HG02642 (cell line): ENCODE measurements around the gene SNRNP27.

Experiments used
- ATAC-seq: cut with Tn5 transposase; IDR thresholded peaks from one replicate; pipeline ENCODE4 v1.9.1; 2021; ENCODE audit warnings: mild to moderate bottlenecking; ENCODE audit not compliant: unreplicated experiment, poor library complexity

The SNRNP27 gene

GRCh38 chr2:69914950-69915945 is 21.5 kb downstream of the SNRNP27 start, which contains the start of gene MXD1:
TSS of gene MXD1 (plus strand) at chr2:69915109. CDS start at chr2:69915331, 222 bp downstream.
- ATAC-seq, result peak; percentile 9

- no peak for ATAC-seq
These were observed 22.4 kb downstream of the SNRNP27 start for GRCh38 chr2:69916106-69916505.

DNA sequence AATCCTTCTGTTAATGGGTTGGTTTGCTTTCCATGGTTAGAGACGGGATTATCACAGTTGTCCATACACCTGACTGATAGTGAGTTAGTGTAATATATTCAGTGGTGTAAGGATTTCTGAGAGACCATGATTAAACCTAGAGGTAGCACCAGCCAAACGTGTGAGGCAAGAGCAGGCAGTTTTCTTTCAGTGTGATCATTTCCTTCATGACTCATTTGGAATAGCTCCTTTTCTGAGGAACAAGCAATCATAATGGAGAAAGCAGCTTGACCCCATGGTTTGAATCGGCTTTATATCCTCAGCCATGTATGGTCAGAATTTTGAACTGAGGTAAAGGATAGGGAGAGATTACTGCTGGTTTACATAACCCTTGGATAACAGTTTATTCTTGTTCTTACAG is 24.1 kb downstream of the SNRNP27 start:
- no peak for ATAC-seq

- no peak for ATAC-seq
These were observed 24.6 kb downstream of the SNRNP27 start for GRCh38 chr2:69918401-69918800.

DNA sequence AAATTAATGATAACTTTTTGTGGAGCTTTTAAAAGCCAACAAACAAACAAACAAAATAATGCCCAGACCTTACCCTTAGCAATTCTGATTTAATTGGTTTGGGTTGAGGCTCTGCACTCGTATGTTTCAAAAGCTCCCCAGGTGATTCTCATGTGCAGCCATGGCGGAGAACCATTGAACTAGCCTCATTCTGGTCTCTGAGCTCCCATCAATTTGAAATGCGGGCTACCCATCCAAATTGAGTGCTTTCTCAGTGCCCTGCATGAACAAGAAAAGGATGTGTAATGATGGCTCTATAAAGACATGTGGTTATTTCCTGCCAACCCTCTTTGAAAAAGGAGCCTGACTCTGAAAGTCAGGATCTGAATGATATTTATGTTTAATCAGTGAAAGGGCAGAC is 29.4 kb downstream of the SNRNP27 start:
- no peak for ATAC-seq

DNA sequence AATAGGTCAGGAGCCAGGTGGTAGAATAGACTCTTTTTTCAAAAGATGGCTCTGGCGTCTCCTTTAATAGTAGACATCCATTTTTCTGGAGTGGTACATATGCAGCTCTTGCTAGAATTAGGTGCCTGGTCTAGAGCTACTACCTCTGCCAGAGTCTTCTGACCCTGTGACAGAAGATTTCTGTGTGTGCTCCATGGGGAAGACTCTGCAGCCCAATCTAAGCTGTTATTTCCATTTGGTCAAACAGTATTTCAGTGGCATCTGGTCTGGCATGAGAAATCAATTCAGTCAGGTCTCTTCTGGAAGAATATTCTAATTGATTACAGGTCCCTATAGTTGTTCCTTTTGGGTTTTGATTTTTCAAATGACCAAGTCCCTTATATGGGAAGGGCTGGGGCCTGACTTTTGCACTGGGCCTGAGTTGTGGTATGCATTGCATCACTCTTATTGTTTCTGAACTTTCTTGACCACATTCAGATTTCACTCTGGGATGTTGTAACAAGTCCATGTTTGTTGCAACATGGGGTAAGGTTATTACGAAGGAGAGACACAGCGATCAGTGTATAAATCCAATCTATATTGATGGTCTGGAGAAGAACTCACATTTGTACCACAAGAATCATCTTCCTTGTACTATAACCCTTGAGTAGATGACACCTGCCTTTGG is 33.2 kb downstream of the SNRNP27 start:
- ATAC-seq, result no peak

DNA sequence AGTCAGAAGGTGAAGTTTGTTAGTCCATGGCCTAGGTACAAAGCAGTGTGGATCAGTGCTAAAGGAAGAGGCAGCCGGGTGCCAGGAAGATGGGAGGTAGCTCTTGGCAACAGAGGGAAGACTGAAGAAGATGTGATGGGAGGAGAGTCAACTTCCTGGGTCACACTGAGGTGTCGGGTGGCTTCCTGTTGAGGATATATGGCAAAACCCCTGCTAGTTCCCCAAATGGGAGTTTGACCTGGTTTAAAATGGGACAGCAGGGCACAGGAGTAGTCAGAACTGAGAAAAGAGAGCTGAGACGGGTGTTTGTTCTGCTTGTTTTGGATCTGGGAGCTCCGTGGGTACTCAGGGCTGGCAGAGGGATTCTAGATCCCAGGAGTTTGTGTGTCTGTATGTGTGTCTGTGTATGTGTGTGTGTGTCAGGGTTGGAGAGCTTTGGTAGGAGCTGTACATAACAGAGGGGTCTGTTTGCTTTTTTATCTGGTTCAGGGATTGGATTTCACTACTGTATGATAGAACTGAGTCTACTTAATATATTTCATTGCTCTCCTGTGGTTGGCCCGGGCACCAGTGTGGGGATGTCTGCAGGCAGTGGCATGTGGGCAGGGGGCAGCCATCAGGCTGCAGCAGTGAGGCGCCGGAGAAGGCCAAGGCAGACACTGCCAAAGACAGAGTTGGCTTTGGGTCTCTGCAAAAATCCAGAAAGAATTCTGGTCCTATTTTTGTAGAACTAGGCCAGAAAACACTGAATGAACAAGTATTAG is 38.3 kb downstream of the SNRNP27 start:
- ATAC-seq, result no peak

DNA sequence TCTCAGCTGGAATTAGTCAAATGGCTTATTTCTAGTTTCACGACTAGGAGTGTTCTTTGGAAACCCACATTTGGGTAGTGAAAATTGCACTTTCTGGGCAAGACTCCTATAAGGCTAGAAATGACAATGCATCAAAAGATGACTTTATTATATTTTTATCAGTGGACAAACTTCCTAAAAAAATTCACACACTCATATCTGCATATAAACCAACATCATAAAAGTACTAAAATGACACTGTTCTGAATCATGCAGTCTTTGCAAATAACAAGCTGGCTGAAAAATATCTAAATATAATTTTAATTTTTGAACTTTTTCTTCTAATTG is 38.8 kb downstream of the SNRNP27 start:
- no peak for ATAC-seq

DNA sequence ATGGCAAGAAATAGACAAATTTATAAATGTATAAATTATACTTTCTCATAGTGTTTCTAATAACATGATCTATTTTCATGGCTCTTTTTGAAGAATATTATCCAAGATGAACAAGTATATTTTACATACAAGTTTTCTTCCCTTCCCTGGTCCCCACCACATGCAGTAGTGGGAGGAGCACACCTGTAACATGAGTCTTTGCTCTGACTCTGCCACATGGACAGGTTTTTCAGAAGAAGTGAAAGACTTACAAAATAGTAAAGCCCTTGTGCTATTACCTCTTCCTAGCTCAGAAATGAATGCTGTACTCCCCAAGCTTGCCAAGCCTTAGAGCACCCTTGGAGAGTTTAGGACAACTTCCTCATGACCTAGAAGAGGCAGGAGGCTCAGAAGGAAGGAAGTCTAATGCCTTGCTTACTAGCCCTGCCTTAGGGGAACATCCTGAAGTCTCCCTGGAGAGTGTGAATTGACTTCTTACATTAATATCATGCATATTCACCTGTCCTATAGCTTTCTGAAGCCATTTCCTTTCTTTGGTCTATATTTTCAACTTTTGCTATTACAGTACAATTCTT is 39.6 kb downstream of the SNRNP27 start:
- ATAC-seq, result no peak

DNA sequence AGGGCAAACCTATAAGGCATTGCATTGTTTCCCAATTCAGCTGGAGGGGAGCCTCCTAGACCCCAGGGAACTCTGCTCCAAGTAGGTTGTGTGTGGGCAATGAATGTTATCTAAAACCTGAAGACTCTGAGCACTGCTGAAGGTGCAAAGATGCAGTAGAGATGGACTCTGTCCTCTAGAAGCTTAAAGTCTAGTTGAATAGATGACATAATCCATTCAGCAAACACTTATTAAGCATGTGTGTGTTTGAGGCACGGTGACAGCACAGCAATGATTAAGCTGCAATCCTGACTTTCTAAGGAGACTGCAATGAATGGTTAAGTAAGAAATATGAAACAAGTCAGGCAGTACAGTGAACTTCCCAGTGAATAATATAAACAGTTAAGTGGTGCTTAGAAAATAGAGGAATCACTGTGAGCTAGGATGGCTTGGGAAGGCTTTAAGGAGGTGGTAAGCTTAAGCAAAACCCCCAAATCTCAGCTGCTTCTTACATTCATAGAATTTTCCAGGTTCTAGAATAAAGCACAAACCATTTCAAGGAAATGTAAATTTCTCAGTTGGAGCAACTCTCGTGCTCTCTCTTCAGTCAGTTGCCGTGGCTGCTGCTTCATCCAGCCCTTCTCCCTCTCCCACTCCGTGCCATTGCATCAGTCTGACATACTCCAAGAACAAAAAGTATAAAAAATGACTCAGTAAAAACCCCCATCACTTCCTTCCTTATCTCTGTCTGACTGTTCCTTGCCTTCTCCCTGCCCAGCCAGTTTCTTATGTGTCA is 40.3 kb downstream of the SNRNP27 start:
- no peak for ATAC-seq

DNA sequence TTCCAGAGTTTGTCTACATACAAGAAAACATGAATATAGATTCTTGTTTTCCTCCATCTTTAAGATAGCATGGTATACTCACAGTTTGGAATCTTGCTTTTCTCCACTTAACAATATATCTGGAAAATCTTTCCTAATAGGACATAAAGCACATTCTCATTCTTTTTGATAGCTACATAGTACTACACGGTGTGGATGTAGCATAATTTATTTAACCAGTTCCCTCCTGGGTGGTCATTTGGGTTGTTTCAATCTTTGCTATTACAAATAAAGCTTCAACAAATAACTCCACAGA is 40.8 kb downstream of the SNRNP27 start:
- no peak for ATAC-seq

GRCh38 chr2:69935011-69935410 is 41.3 kb downstream of the SNRNP27 start:
- ATAC-seq, result no peak

- no peak for ATAC-seq
These were observed 43.1 kb downstream of the SNRNP27 start for GRCh38 chr2:69936906-69937305.

- no peak for ATAC-seq
These were observed 44.2 kb downstream of the SNRNP27 start for GRCh38 chr2:69937968-69938367.

GRCh38 chr2:69939722-69940121 is 46.0 kb downstream of the SNRNP27 start:
- no peak for ATAC-seq

GRCh38 chr2:69940691-69941090 is 46.9 kb downstream of the SNRNP27 start:
- ATAC-seq, result no peak

DNA sequence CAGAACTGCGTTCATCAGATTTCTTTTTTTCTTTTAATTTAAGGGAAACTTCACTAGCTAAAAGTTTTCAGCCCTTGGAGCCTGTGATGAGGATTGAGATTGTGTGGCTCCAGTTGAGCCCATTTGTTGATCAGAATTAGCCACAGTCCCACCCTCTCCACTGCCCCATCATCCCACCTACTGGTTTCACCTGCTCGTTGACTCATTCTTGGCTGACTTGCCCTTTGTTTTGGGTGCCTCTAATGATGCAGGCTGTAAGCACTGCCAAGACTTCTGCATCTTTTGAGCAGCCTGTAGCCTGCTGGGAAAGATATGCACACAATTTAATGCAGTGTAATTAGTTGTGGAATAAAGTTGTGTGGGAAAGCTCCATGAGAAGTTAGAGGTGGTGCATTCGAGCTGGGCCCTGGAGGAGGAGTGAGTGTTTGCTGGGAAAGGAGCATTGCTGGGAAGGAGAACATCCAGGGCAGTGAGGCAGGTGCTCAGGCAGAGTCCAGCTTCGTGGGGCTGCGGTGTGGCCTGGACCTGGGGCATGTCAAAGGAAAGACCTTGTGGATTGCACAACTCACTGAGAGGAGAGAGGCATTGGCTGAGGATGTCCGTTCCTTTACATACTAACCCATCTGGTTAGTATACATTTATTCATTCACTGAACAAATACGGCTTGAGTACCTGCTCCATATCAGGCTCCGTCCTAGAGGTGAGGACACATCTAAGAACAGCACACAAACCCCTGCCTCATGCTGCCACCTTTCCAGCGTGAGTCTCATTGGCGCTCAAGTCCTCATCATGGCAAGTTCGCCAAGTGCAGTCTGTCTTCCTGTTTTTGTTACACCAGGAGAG is 49.5 kb downstream of the SNRNP27 start:
- ATAC-seq, result no peak

DNA sequence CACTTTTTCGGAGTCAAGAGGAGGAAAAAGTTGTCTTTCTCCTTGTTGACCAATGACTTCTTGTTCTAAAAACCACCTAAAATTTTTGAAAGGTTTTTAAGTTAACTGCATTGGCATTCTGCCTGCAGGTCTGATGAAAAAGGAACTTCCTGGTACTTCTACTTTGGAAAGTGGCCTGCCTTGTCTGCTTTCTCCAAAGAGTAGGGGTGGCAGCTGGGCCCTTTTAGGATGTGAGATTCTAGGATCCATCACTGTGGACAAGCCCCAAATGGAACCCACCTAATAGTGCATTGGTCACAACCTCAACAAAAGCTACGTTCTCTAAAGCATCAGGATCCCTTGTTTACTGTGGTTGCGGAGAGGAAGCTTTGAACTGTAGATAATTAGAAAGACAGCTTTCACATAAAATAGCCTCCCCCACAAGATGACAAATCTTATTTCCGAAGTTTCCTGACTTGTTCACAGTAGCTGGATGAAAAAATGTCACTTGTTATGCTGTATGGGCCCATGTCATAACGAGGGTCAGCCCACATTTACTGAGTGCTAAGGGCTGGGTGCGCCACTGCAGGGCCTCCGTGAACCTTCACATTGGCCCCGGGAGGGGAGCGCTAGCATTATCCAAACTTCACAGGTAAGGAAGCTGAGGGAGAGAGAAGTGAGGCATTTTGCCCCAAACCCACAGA is 50.2 kb downstream of the SNRNP27 start:
- no peak for ATAC-seq

DNA sequence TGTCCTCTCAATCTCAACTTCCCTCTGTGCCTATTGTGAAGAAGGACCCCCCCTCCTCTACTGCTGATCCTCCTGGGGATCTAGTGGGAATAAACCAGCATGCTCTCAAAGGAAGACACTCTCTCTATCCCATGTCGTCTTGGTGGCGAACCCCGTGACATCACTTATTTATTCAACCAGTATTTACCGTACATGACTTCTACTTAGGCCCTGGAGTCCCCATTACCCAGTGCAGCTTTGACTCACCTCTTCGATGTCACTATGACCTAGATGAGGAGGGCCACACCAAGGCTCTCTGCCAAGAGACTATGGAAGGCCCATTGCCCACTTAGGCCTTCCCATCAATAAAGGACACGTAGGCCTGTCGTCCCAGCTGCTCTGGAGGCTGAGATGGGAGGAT is 51.0 kb downstream of the SNRNP27 start:
- ATAC-seq, result no peak
